Neural progenitor cell (in vitro differentiated cells): ENCODE measurements around the gene NOX3.

ENCODE experiments used
- CTCF ChIP-seq: fragments of 200-600 bp; sonication (generic); IDR thresholded peaks from 2 replicates; pipeline ENCODE4 v1.5.1; 2017; ENCODE audit warnings: antibody characterized with exemption, mild to moderate bottlenecking
- EZH2 ChIP-seq: fragments of 200-600 bp; sonication (generic); IDR thresholded peaks from 2 replicates; pipeline ENCODE4 v1.6.1; 2017; ENCODE audit warnings: antibody characterized with exemption, mild to moderate bottlenecking, moderate library complexity

- TF ChIP-seq CTCF = no peak
- TF ChIP-seq EZH2 = no peak
Measured at GRCh38 chr6:155440398-155441111, 15.1 kb downstream of the NOX3 start.
